ENCODE measurements around the gene BMP8B.
A peak's percentile ranks its signal among the peaks of the same experiment; 100 is the strongest.
"Not testable (repeated sequence)": the region's sequence is repeated elsewhere in the genome, so short reads cannot be mapped to it uniquely, and the experiment has no call there.

BMP8B gene

GRCh38 chr1:39776886-39777285, 11.8 kb downstream of the BMP8B start:
- no peak for DNase-seq

GRCh38 chr1:39776400-39776713, 12.3 kb downstream of the BMP8B start:
- peak in 1 of 3 donors; percentile 16 for DNase-seq

- not testable (repeated sequence) for DNase-seq
These were observed 12.8 kb downstream of the BMP8B start for GRCh38 chr1:39775676-39776399.

GRCh38 chr1:39775141-39775540, 13.5 kb downstream of the BMP8B start:
- DNase-seq: not testable (repeated sequence)

- DNase-seq: not testable (repeated sequence)
These were observed 15.2 kb downstream of the BMP8B start for GRCh38 chr1:39773369-39773979.

- DNase-seq: not testable (repeated sequence)
These were observed 17.6 kb downstream of the BMP8B start, which contains the start of gene OXCT2 for GRCh38 chr1:39771022-39771532. TSS of gene OXCT2 (minus strand) at chr1:39771348. CDS start at chr1:39771255, 93 bp downstream.

- DNase-seq: peak; percentile 33 to 47 (median 43)
These were observed 18.3 kb downstream of the BMP8B start for GRCh38 chr1:39770100-39771021.

- DNase-seq: not testable (repeated sequence)
These were observed 19.2 kb downstream of the BMP8B start for GRCh38 chr1:39769502-39769901.

GRCh38 chr1:39766466-39766865, 22.2 kb downstream of the BMP8B start:
- not testable (repeated sequence) for DNase-seq

GRCh38 chr1:39764512-39764911, 24.2 kb downstream of the BMP8B start:
- DNase-seq: not testable (repeated sequence)

GRCh38 chr1:39763619-39764374, 24.9 kb downstream of the BMP8B start:
- DNase-seq: not testable (repeated sequence)

GRCh38 chr1:39762550-39763540, 25.8 kb downstream of the BMP8B start:
- no peak for DNase-seq

- DNase-seq: no peak
These were observed 27.0 kb downstream of the BMP8B start for GRCh38 chr1:39761557-39762260.

- DNase-seq: no peak
These were observed 27.6 kb downstream of the BMP8B start for GRCh38 chr1:39761016-39761415.

- no peak for DNase-seq
These were observed 28.3 kb downstream of the BMP8B start for GRCh38 chr1:39760074-39761008.

GRCh38 chr1:39759436-39759726, 29.3 kb downstream of the BMP8B start:
- DNase-seq: no peak

- no peak for DNase-seq
These were observed 29.9 kb downstream of the BMP8B start for GRCh38 chr1:39758556-39759435.

- no peak for DNase-seq
These were observed 31.2 kb downstream of the BMP8B start for GRCh38 chr1:39757501-39757900.
